Activated naive CD4-positive, alpha-beta T cell (primary cell): ENCODE results near the gene ZNF22.

Experiments
- DNase-seq, 4 experiments: peaks; one replicate each; lab custom pipeline; 2025; lab: John Stamatoyannopoulos, UW

ZNF22 gene

GRCh38 chr10:44977287-44978212, 23.2 kb upstream of the ZNF22 start:
- no peak for DNase-seq

DNA sequence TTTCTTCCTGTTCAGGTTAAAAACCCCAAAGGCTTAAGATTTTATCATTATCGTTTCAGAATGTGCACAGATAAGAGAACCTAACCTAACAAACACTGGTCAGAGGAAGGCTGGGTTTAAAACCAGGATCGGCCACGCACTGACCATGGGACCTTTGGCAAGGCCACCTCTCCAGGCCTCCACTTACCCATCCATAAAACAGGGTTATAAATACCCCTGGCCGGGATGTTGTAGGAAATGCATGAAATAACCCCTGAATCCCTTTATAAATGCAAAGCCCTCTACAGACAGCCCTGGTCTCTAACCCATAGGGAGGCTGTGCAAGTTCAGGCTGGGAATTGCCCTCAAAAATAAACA, 22.5 kb upstream of the ZNF22 start:
- DNase-seq, result no peak

- DNase-seq, result no peak
Measured at GRCh38 chr10:44978570-44979280, 22.0 kb upstream of the ZNF22 start, which contains the start of gene DEPP1. TSS of gene DEPP1 (minus strand) at chr10:44978809. CDS start at chr10:44978030, 779 bp downstream.

- DNase-seq, result no peak
Measured at GRCh38 chr10:44979281-44980191, 21.2 kb upstream of the ZNF22 start.

DNA sequence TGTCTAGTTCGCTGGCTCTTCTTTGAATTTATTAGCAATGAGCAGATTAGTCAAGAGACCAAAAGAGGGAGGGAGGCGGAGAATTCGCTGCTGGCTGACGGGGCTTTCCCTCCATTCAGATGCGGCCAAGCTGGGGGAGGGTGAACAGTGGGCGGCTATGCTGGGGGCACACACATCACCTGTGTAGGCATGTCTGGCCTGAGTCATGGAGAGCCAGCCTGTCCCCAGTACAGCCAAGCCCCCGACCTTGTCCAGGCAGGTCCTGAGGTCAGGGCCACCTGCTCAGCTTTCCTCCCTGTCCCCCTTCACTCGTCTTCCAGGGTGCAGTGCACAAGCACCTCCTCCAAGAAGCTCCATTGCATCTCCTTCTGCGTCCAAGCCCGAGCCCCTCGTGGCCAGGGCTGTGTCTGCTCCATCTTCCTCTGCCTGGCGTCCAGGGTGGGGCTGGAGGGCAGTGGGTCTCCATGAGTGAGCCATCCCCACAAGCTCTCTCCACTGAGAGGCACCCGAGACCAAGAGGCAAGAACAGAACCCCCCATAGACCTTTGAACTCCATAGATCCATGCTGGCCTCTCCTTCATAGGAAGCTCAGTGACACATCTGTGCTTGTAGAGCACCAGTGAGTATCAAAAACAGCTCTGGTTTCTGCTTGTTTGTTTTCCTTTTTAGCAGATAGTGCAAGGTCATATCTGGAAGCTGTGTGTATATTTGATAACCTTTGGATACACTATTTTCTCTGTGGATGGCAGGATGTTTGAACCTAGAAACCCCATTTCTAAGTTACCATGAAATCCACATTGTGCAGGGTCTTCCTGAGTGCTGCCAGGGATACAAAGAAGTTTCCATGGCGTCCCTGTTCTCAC, 20.2 kb upstream of the ZNF22 start:
- DNase-seq, result no peak

DNA sequence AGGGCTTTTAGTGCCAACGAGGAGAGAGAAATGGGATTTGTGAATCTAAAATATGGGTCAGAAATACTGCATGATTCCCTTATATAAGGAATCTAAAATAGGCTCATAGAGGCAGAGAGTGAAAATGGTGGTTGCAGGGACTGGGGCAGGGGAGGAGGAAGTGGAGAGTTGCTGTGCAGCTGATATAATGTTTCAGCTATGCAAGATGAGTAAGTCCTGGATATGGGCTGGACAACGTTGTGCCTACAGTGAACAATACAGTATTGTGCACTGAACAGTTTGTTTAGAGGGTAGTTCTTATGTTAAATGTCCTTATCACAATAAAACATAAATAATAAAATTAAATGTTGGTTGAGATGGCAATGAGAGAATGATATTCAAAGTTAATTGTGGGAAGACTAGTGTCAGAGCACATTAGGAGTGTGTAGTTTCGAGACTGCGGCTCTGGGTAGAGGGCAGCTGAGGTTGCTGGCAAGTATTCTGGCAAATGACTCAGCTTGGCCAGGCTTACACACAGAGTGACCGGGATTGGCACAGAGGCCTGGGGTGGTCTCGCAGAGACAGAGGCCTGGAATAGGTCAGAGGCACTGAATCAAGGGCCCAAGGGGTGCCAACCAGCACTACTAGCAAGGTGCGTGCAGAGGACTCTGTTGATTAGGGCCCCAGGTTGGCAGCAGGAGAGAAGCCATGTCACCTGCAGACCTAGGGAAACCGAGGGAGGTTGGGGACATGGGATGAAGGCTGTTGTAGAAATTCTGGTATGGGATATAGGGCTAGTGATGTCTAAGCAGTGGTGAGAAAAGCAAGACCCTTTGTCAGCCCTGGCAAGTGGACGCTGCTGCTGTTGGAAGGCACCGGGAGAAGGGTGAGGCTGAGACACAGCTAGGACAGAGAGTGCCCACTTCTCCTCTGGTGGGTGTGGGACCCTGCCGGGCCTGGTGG, 19.3 kb upstream of the ZNF22 start:
- DNase-seq, result no peak

- DNase-seq, result no peak
Measured at GRCh38 chr10:44982114-44982460, 18.6 kb upstream of the ZNF22 start.

- no peak for DNase-seq
Measured at GRCh38 chr10:44982496-44982895, 18.2 kb upstream of the ZNF22 start.

GRCh38 chr10:44983066-44983894, 17.4 kb upstream of the ZNF22 start:
- DNase-seq, result no peak

- DNase-seq, result no peak
Measured at GRCh38 chr10:44983895-44984278, 16.8 kb upstream of the ZNF22 start.

- no peak for DNase-seq
Measured at GRCh38 chr10:44984671-44985101, 16.0 kb upstream of the ZNF22 start.

DNA sequence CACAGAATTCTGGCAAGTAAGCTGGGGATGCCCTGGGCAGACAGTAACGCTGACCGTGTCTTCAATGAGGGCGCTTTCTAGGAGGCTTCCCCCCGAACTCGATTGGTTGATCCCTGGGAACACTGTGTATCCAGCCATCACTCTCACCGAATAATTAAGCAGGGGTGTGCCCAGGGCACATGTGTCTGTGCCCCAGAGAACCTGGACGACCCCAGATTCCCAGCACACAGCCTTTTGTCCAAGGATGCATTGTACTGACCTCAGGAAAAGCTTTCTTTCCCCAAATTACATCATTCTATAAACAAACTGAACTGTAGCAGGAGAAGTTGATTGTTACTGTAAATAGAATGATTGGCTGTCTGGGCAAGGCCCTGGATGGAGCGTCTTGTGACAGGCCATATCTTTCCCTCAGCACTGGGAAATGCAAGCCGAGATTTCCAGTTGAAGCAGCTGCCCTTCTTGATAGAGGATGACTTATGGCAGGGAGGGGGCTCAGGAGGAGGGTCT, 15.5 kb upstream of the ZNF22 start:
- no peak for DNase-seq

DNA sequence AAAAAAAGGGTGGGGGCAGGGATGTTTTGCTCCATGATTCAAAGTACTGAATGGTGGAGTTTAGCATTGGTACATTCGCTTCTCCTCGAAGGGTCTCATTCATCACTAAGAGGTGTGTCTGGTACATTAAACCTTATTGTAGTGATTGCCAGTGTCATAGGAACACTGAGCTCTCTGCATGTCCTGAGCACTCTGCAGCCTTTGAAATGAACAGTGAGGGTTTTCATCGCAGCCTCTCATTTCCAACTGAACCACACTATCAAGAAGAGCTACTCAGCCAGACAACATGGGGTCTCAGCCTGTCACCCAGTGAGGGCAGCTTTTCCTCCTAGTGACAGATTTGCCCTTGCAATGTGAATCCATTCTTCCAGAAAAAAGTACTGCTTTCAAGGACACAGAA, 14.5 kb upstream of the ZNF22 start:
- DNase-seq, result no peak

GRCh38 chr10:44986670-44987069, 14.1 kb upstream of the ZNF22 start:
- no peak for DNase-seq

- DNase-seq, result no peak
Measured at GRCh38 chr10:44988957-44989585, 11.7 kb upstream of the ZNF22 start.

- no peak for DNase-seq
Measured at GRCh38 chr10:44989597-44990301, 11.0 kb upstream of the ZNF22 start.

GRCh38 chr10:44990302-44990655, 10.4 kb upstream of the ZNF22 start:
- DNase-seq, result no peak

DNA sequence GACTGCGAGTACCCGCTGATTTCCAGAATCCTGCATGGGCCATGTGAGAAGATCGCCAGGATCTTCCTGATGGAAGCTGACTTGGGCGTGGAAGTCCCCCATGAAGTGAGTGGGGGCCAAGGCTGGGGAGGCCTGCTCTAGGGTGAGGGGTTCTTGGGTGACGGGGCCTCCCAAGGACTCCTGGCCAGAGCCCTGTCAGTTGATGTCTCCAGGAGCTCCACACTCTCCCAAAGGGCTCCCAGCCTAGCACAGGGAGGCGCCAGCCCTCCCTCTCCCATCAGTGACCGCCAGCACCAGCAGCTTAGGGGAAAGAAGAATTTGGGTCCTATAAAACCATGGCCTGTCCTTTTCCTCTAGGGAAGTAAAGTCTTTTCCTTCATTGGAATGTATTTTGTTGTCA, 9.8 kb upstream of the ZNF22 start:
- no peak for DNase-seq
